GM18517 (cell line): Measurements from ENCODE around the gene SIM2.

Source experiments
- ATAC-seq: cut with Tn5 transposase; IDR thresholded peaks from one replicate; pipeline ENCODE4 v1.9.1; 2021; ENCODE audit warnings: mild to moderate bottlenecking, moderate library complexity; ENCODE audit not compliant: unreplicated experiment

The SIM2 gene

DNA sequence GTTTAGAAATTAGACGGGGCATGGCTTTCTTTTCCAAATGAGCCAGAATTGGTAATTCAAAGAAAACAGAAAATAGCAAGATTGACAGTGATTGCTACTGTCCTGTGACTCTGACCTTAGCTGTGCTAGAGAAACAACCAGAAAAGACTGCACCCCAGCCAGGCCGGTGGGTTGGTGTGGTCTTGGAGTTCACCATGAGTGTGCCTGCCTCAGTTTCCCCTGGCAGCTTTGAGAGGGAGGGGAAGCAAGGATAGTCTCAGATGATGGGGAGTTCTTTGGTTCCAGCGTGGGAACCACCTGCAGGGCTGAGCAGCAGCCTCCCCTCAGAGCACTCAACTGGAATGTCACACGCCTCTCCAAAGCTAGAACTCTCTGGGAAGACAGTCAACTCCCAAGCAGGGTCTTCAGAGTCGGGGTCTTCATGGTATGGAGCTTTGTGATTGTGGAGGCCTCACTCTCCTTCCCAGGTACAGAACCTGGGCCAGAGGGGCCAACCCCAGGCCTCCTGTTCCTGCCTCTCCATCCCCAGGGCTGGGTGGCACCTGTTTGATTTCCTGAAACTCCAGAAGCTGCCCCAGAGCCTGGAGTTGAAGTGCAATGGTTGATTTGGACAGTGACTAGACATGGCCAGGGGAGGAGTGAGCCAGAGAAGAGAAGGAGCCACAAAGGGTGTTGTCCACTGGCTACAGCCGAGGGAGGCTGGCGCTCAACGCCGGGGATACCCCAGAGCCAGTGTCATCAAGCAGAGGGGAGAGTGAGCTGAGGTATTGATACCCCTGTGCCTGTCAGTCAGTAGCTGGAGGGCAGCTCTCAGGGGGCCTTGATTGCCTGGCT is 35.7 kb downstream of the SIM2 start:
- no peak for ATAC-seq

- ATAC-seq = no peak
Observed at GRCh38 chr21:36735201-36735515, 36.2 kb downstream of the SIM2 start.

GRCh38 chr21:36735724-36736320 is 36.9 kb downstream of the SIM2 start:
- ATAC-seq = no peak

DNA sequence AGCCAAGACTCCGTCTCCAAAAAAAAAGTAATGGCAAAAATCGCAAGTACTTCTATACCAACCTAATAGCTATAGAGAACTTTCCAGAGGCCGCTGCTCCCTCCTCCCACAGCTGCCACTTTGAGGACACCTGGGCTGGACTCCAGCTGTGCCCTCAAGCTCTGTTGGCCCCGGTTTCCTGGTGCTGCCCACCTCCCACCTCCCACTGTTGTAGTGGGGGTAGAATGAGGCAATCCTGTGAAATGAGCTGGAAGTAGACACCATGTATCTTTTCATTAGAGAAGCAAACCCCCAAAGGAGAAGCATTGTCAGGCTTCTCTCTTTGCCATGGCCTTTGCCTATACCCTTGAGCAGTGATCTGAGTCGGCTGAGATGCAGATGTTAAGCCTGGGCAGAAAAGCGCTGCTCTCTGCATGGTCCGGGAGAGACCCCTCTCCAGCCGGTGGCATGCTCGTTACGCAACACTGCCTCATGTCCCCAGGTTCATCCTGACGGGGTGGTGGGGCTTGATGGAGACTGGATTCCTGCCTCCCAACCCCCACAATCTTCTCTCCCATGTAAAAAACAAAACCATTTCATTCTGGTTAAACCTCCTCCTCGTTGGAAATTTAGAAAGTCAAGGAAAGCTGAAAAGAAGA is 39.7 kb downstream of the SIM2 start:
- ATAC-seq = no peak

- no peak for ATAC-seq
Observed at GRCh38 chr21:36741506-36741905, 42.6 kb downstream of the SIM2 start.

- no peak for ATAC-seq
Observed at GRCh38 chr21:36743008-36743407, 44.1 kb downstream of the SIM2 start.

DNA sequence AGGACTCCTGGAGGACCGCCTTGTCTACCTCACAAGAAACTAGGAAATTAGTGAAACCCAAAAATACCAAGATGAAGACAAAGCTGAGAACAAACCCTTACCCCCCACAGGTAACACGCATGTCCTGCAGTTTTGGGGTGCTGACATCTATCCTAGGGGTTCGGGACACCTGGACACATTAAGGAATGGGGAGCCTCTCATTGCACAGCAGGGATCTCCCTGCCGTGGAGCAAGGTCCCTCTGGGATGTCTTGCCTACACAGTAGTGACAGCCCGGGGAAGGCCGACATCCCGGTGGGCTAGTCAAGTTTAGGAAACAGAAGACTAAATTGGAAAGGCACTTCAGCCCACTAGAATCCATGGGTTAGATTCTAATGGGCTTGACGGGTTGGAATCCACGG is 44.5 kb downstream of the SIM2 start:
- ATAC-seq = no peak

GRCh38 chr21:36744190-36744559 is 45.3 kb downstream of the SIM2 start:
- no peak for ATAC-seq

GRCh38 chr21:36744560-36745231 is 45.8 kb downstream of the SIM2 start:
- ATAC-seq = no peak

DNA sequence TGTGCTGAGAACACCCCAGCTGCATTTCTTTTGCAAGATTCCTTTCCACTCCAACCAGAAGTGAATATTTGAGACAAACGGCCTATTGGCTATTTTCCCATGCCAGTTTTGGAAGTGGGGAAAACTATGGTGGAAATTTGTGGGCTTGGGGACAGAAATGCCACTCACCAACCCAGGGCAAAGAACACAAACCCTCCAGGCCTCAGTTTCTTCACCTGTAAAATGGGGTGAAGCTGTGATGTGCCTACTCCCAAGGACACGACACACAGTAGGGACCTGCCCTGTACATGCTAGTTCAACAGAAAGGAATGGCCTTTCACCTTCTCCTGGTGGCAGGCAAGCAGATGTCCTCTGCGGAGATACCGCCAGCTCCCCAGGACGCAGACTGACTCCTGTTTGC is 46.5 kb downstream of the SIM2 start:
- no peak for ATAC-seq

- no peak for ATAC-seq
Observed at GRCh38 chr21:36747041-36747814, 48.3 kb downstream of the SIM2 start.

DNA sequence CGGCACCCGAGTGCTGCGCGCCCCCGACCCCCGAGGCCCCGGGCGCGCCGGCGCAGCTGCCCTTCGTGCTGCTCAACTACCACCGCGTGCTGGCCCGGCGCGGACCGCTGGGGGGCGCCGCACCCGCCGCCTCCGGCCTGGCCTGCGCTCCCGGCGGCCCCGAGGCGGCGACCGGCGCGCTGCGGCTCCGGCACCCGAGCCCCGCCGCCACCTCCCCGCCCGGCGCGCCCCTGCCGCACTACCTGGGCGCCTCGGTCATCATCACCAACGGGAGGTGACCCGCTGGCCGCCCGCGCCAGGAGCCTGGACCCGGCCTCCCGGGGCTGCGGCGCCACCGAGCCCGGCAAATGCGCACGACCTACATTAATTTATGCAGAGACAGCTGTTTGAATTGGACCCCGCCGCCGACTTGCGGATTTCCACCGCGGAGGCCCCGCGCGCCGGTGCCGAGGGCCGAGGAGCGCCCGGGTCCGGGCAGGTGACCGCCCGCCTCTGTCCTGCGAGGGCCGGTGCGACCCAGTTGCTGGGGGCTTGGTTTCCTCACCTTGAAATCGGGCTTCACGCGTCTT is 49.0 kb downstream of the SIM2 start:
- ATAC-seq = no peak

DNA sequence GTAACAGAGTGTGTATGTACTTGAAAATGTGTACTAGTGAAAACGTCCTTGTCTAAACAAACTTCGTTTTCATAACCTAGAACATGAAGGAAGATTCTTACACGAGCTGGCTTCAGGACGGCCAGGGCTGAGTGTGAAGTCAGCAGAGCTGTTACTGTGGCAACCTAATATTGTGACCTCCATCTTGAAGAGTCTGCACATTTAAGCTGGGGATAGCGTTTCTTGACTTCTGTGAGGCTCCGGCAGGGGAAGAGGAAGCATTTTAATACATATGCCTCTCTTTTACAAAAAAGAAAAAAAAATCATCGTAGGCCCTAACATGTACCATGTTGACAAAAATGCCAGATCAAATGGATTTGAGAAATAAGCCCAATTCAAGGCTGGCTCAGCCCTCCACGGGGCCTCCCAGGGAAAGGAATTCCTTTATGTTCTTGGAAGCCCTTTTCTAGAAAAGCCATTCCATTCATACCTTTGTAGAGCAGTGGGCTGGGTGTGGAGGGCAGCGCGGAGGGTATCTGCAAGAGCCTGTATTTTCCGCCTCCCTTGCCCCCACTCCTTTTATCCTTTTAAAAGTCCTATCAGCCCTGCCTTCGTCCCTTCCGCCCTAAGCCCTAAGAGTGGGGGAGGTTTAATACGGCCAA is 51.1 kb downstream of the SIM2 start:
- no peak for ATAC-seq

- ATAC-seq = no peak
Observed at GRCh38 chr21:36750576-36750959, 51.7 kb downstream of the SIM2 start.

- ATAC-seq = no peak
Observed at GRCh38 chr21:36751383-36751782, 52.5 kb downstream of the SIM2 start.

DNA sequence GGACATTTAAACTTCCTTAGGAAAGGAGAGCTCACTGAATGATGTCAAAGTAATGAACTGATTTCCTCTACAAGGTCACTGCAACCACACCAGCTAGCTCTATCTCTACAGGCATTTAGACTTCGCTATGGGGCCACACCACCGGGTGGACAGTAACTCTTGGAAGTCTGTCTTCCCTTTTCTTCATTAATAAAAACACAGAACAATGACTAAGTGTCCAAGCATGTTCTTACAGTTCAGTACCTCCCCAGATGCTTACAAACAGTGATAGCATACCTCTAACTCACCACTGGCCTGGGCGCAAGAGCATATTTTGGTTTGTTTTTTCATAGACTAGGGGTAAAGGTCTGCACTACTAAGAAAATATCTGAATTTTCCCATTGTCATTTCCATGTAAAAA is 54.6 kb downstream of the SIM2 start:
- no peak for ATAC-seq

- no peak for ATAC-seq
Observed at GRCh38 chr21:36754241-36754898, 55.5 kb downstream of the SIM2 start.

DNA sequence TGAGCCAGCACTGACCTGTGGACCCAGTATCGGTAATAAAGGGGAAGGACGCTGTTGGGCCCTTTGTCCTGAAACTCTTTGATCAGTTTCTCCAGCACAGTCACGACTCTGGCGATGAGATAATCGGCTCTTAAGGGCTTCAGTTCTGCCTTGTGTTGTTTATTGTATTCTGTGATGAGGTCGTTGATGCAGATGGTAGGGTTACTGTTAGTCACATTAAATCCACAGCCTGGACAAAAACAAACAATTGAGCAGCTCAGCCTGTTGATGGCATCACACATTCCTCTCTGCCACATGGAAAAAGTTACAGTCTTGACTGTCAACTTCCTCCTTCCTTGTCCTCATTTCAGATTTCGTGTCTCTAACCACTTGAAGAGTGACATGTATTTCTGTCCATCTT is 57.6 kb downstream of the SIM2 start:
- no peak for ATAC-seq

- no peak for ATAC-seq
Observed at GRCh38 chr21:36757196-36757595, 58.3 kb downstream of the SIM2 start.
